Astrocyte of the spinal cord (primary cell): ENCODE measurements around the gene CTPS2.
"Not testable (repeated sequence)": the region's sequence is repeated elsewhere in the genome, so short reads cannot be mapped to it uniquely, and the experiment has no call there.

ENCODE experiments used
- DNase-seq: peaks from one replicate; pipeline ENCODE4 v3.0.0; 2011; ENCODE audit warnings: low read depth, low spot score
- H3K4me3 ChIP-seq: 2 replicates; pipeline ENCODE4 v1.5.1; 2011; ENCODE audit warnings: low read depth, mild to moderate bottlenecking, low read length, moderate library complexity
- CTCF ChIP-seq: IDR thresholded peaks from 2 replicates; pipeline ENCODE4 v1.5.1; 2012; ENCODE audit warnings: low read depth, mild to moderate bottlenecking, low read length, inconsistent platforms
- in situ Hi-C: cut with HindIII; loops from 2 replicates; pipeline ENCODE4 v1.10.0; 2017; ENCODE audit warnings: low sequenced_read_pairs

The CTPS2 gene

GRCh38 chrX:16712548-16713155, at the start of gene CTPS2:
TSS of gene CTPS2 (minus strand) at chrX:16712669. CDS start at chrX:16702902, 9,767 bp downstream.
- no peak for TF ChIP-seq CTCF
- DNase-seq = peak; percentile 60
- H3K4me3 ChIP-seq = peak within 1 kb of the TSS; percentile 57
- in situ Hi-C loops = no loop called here

- in situ Hi-C loops, H3K4me3 ChIP-seq, DNase-seq: not testable (repeated sequence)
Observed at GRCh38 chrX:16761500-16761899, 49.0 kb upstream of the CTPS2 start.

- no peak overlapping the region for H3K4me3 ChIP-seq
- no peak for DNase-seq
- in situ Hi-C loops = no loop called here
- TF ChIP-seq CTCF = no peak
Observed at GRCh38 chrX:16756724-16757123, 44.3 kb upstream of the CTPS2 start.

GRCh38 chrX:16754019-16754418, 41.5 kb upstream of the CTPS2 start:
- no peak overlapping the region for H3K4me3 ChIP-seq
- no peak for DNase-seq
- in situ Hi-C loops = no loop called here
- no peak for TF ChIP-seq CTCF

- in situ Hi-C loops = no loop called here
- no peak overlapping the region for H3K4me3 ChIP-seq
- DNase-seq = no peak
- TF ChIP-seq CTCF = no peak
Observed at GRCh38 chrX:16750136-16750535, 37.7 kb upstream of the CTPS2 start.

- TF ChIP-seq CTCF = no peak
- in situ Hi-C loops = no loop called here
- no peak for DNase-seq
- no peak overlapping the region for H3K4me3 ChIP-seq
Observed at GRCh38 chrX:16748425-16748824, 36.0 kb upstream of the CTPS2 start.

GRCh38 chrX:16745659-16746058, 33.2 kb upstream of the CTPS2 start:
- in situ Hi-C loops = no loop called here
- no peak for TF ChIP-seq CTCF
- H3K4me3 ChIP-seq = no peak overlapping the region
- no peak for DNase-seq
